Nucleus accumbens (tissue), 56 donors: ENCODE measurements around the gene GRK4.

ENCODE experiments used
- DNase-seq, 56 donors: peaks; one replicate each; lab custom pipeline; 2025; lab: John Stamatoyannopoulos, UW

Gene GRK4

DNA sequence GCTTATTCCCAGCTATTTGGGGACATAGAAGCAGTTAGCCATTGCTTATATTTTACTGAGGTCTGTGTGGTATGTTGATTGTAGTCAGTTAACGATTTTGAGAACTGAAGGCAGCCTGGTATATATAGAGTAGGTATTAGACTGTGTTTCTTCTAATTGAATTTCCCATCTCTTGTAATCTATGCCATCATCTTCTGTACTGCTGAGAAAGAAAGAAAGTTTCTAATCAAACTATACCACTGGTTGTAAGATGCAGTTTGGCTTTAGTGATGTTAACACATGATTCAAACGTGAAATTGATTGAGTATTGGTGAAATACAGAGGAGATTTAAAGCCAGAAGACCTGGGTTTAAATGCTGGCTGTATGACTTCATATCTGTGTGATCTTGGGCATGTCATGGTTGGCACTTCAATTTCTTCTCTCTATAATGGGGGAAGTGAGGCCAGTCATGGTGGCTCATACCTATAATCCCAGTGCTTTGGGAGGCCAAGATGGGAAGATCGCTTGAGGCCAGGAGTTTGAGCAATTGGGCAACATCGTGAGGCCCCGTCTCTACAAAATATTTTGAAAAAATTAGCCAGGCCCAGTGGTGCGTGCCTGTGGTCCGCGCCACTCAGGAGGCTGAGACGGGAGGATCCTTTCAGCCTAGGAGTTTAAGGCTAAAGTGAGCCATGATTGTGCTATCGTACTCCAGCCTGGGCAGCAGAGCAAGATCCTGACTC, 122.7 kb downstream of the GRK4 start:
- DNase-seq, result no peak

DNA sequence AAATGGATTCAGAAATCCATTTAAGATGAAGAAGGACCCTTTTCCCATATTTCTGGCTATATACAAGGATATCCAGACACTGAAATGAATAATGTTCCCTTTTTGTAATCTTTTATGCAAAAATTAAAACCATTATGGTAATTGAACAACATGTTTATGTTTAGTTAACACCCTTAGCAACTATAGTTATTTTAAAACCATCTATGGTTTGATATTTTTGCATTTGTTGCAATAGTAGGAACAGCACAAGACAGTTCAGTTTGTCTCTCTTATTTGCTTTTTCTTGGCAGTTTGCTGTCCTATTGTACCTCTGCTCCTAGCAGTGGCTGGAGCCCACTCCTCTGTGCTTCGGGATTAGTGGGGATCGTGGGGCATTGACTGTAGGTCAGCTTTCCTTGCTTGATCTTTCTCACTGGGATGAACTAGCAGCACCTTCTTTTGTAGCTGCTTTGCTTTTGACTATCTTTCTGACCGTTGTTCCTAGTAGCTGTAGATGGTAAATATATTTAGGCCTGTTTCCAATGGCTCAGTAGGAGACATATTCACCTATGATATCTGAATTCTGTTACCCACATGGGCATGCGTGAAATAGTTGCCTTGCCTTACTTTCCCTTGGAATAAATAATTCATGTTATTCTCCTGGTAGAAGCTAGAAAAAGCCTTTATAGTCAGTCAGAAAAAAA, 123.9 kb downstream of the GRK4 start:
- DNase-seq, result no peak
